GM23248 (cell line): ENCODE results near the gene MAMDC2.

Experiments used
- EZH2 ChIP-seq: fragments of 200-600 bp; sonication (generic); IDR thresholded peaks from 2 replicates; pipeline ENCODE4 v1.6.1; 2018; ENCODE audit warnings: antibody characterized with exemption, mild to moderate bottlenecking; ENCODE audit not compliant: insufficient read depth, poor library complexity, severe bottlenecking
- EZH2phosphoT487 ChIP-seq: fragments of 200-600 bp; sonication (generic); IDR thresholded peaks from 2 replicates; pipeline ENCODE4 v1.6.1; 2018; ENCODE audit warnings: antibody characterized with exemption, moderate library complexity, mild to moderate bottlenecking, low read depth; ENCODE audit not compliant: insufficient read depth

- TF ChIP-seq EZH2 (no peak), EZH2phosphoT487 (no peak)
Measured at GRCh38 chr9:70013598-70014196, 30.0 kb upstream of the MAMDC2 start.
